ENCODE results near the gene SEC14L5. TPM values are rescaled to one million over a fixed set of nuclear protein-coding genes. Genes with fewer than 3 reads are reported as not detected.

SEC14L5 gene
- polyA plus RNA-seq, 3 donors, result 0.03 TPM; not detected in 2

DNA sequence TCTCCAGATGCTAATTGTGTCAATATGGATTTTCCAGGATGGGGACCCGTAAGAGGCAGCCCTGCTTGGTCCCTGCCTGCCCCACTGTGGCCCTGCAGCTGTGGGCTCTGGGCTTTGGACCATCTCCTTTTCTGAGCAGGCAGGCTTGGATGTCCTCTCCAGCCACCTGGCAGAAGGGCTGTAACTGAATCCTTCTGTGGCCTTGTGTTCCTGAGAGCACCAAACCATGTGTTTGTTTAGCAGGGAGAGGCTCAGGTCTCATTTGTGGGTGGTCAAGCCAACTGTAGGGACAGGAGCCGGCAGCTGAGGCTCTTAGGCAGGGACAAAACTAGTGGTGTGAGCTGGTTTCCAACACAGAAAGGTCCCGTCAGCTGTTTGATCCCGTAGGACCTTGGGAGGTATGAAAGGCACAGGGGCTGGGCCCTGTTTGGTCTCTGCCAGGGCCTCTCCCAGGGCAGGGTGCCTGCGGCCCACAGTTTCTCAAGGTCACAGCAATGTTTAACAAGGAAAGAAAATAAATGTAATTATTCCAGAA is 18.5 kb downstream of the SEC14L5 start:
- Histone ChIP-seq H3K4me3 (replicated peaks in 1 of 3; ENCODE audit: low read depth in 2 of 3, low read length in 3 of 3) (no peak overlapping the region), H3K4me2 (replicated peaks; ENCODE audit: extremely low read depth, low read length, poor library complexity, severe bottlenecking) (no peak overlapping the region), H2AFZ (ENCODE audit: insufficient read depth, low read depth, low read length, poor library complexity, severe bottlenecking) (no peak overlapping the region), H3K9me3 (replicated peaks in 1 of 2; ENCODE audit: control insufficient read depth in 1 of 2, insufficient read depth in 1 of 2, low read length in 2 of 2) (no peaks in the 10 kb centered on the region), H4K20me1 (ENCODE audit: insufficient read depth, low read length) (no peaks in the 10 kb centered on the region), H3K4me1 (ENCODE audit: control insufficient read depth in 1 of 2, insufficient read depth in 2 of 2, low read length in 2 of 2) (peaks cover 9% of the 10 kb centered on the region in 2 donors), H3K27me3 (ENCODE audit: control insufficient read depth in 2 of 2, insufficient read depth in 2 of 2, low read length in 2 of 2) (peaks cover 0 to 1% of the 10 kb centered on the region in 2 donors), H3K79me2 (ENCODE audit: insufficient read depth, low read length) (no peaks in the 10 kb centered on the region), H3K9ac (ENCODE audit: insufficient read depth, low read length, poor library complexity, severe bottlenecking) (no peak overlapping the region), H3K27ac (ENCODE audit: low read depth in 1 of 2, low read length in 2 of 2) (no peak overlapping the region), H3K36me3 (replicated peaks in 1 of 2; ENCODE audit: control insufficient read depth in 1 of 2, insufficient read depth in 2 of 2, low read length in 2 of 2) (no peaks in the 10 kb centered on the region)
- peaks cover 8 to 25% (median 17%) of the 10 kb centered on the region in 3 donors for H3K27me3 Mint-ChIP-seq (ENCODE audit: low read depth in 3 of 3)
- H3K4me1 Mint-ChIP-seq, result peaks cover 12% of the 10 kb centered on the region
- H3K9me3 Mint-ChIP-seq, result no peaks in the 10 kb centered on the region
- no peaks in the 10 kb centered on the region for H3K36me3 Mint-ChIP-seq
- DNase-seq, result no peak
- TF ChIP-seq, protein P1, sequence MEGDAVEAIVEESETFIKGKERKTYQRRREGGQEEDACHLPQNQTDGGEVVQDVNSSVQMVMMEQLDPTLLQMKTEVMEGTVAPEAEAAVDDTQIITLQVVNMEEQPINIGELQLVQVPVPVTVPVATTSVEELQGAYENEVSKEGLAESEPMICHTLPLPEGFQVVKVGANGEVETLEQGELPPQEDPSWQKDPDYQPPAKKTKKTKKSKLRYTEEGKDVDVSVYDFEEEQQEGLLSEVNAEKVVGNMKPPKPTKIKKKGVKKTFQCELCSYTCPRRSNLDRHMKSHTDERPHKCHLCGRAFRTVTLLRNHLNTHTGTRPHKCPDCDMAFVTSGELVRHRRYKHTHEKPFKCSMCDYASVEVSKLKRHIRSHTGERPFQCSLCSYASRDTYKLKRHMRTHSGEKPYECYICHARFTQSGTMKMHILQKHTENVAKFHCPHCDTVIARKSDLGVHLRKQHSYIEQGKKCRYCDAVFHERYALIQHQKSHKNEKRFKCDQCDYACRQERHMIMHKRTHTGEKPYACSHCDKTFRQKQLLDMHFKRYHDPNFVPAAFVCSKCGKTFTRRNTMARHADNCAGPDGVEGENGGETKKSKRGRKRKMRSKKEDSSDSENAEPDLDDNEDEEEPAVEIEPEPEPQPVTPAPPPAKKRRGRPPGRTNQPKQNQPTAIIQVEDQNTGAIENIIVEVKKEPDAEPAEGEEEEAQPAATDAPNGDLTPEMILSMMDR (IDR thresholded peaks at IDR 0.05), result no peak
- intact Hi-C loops (cut with micrococcal nuclease), result no loop called here
- no peak overlapping the region for H3K4me3 Mint-ChIP-seq
- WGBS (ENCODE audit: insufficient coverage), result 100% methylated on average over 4 of the region's 5 CpGs
- H3K27ac Mint-ChIP-seq, result no peak overlapping the region

DNA sequence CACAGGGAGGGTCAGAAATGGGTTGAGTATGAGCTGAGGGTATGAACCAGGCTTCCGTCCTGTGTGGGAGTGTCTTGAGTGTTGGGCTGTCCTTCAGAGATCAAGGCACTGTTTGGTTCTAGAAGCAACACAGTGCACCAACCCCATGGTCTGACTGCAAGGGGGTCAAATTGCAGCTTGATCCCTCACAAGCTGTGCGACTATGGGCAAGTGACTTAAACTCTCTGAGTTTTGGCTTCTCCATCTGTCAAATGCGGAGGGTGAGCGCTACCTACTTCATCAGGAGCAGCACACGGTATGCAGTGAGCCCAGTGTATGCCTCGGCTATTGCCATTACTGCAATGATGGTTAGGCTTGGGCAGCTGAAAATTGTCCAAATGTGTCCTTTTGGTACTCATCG is 21.0 kb downstream of the SEC14L5 start:
- H3K4me1 ChIP-seq (ENCODE audit: control insufficient read depth in 1 of 2, insufficient read depth in 2 of 2, low read length in 2 of 2), result peaks cover 9% of the 10 kb centered on the region in 2 donors
- WGBS (ENCODE audit: insufficient coverage), result 93% methylated on average over 7 of the region's 7 CpGs
- H2AFZ ChIP-seq (ENCODE audit: insufficient read depth, low read depth, low read length, poor library complexity, severe bottlenecking), result no peak overlapping the region
- Mint-ChIP-seq H3K36me3 (no peaks in the 10 kb centered on the region), H3K9me3 (peaks cover 0 to 3% (median 2%) of the 10 kb centered on the region in 7 donors), H3K4me1 (peaks cover 8% of the 10 kb centered on the region), H3K27ac (no peak overlapping the region), H3K27me3 (ENCODE audit: low read depth in 3 of 3) (peaks cover 10 to 24% (median 15%) of the 10 kb centered on the region in 3 donors), H3K4me3 (no peak overlapping the region)
- H3K79me2 ChIP-seq (ENCODE audit: insufficient read depth, low read length), result no peaks in the 10 kb centered on the region
- no peak overlapping the region for H3K27ac ChIP-seq (ENCODE audit: low read depth in 1 of 2, low read length in 2 of 2)
- H3K9ac ChIP-seq (ENCODE audit: insufficient read depth, low read length, poor library complexity, severe bottlenecking), result no peak overlapping the region
- H3K4me2 ChIP-seq (replicated peaks; ENCODE audit: extremely low read depth, low read length, poor library complexity, severe bottlenecking), result no peak overlapping the region
- H3K27me3 ChIP-seq (ENCODE audit: control insufficient read depth in 2 of 2, insufficient read depth in 2 of 2, low read length in 2 of 2), result peaks cover 0 to 5% of the 10 kb centered on the region in 2 donors
- H3K4me3 ChIP-seq (replicated peaks in 1 of 3; ENCODE audit: low read depth in 2 of 3, low read length in 3 of 3), result no peak overlapping the region
- intact Hi-C loops (cut with micrococcal nuclease), result no loop called here
- H3K9me3 ChIP-seq (replicated peaks in 1 of 2; ENCODE audit: control insufficient read depth in 1 of 2, insufficient read depth in 1 of 2, low read length in 2 of 2), result no peaks in the 10 kb centered on the region
- DNase-seq, result no peak
- H4K20me1 ChIP-seq (ENCODE audit: insufficient read depth, low read length), result no peaks in the 10 kb centered on the region
- H3K36me3 ChIP-seq (replicated peaks in 1 of 2; ENCODE audit: control insufficient read depth in 1 of 2, insufficient read depth in 2 of 2, low read length in 2 of 2), result no peaks in the 10 kb centered on the region
- TF ChIP-seq, protein P1 (IDR thresholded peaks at IDR 0.05), result no peak

All from CD14-positive monocyte (primary cell).